ENCODE data around the gene ESPNL. TPM values are rescaled to one million over a fixed set of nuclear protein-coding genes. Genes with fewer than 3 reads are reported as not detected.

ESPNL gene
- total and polyA plus RNA-seq, 2 of the 4 experiments (the other 2 are of a cell fraction): 2.0 TPM

DNA sequence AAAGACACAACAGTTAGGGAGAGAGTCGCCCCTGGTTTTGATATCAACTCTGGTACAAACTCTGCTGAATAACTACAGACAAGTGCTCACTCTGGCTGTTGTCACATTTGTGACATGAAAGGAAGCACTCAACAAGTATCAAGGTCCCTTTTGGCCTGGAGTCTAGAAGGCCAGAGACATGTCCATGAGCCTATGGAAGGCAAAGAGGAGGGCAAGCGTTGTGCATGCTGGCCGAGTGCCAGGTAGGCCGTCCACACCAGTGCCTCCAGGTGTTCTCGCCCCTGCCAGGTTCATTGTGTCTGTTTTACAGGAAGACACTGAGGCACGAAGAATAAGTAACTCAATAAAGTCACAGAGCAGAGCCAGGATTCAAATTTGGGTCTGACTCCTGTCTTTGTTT is 82.2 kb downstream of the ESPNL start:
- ATAC-seq (ENCODE audit: low read depth): no peak
- no peak overlapping the region for H4K91ac ChIP-seq (ENCODE audit: insufficient read depth, low read depth, low read length)
- H2BK120ac ChIP-seq (ENCODE audit: low read depth, low read length): no peak overlapping the region
- no peak overlapping the region for H3K18ac ChIP-seq (ENCODE audit: low read depth, low read length)
- H4K20me1 ChIP-seq (ENCODE audit: insufficient read depth, low read length): peaks cover 16% of the 10 kb centered on the region; the same call in 1 of the 2 replicates
- no peaks in the 10 kb centered on the region for H3K9me3 ChIP-seq (ENCODE audit: control insufficient read depth, insufficient read depth, low read length)
- H2BK20ac ChIP-seq (ENCODE audit: low read depth, low read length): no peak overlapping the region
- ChIA-PET CTCF (no interaction called here), POLR2A (ENCODE audit: unreplicated experiment) (no interaction called here)
- H3K4me1 ChIP-seq (ENCODE audit: control insufficient read depth, insufficient read depth, low read length): peaks cover 10% of the 10 kb centered on the region
- H4K5ac ChIP-seq (ENCODE audit: low read depth, low read length): no peak overlapping the region
- no peak overlapping the region for H3K56ac ChIP-seq (ENCODE audit: extremely low read depth, insufficient read depth, low read length)
- peaks cover 7% of the 10 kb centered on the region for H3K9me1 ChIP-seq (ENCODE audit: insufficient read depth, low read length)
- peak overlapping the region; percentile 17; the same call in 1 of the 2 replicates for H3K4ac ChIP-seq (ENCODE audit: low read depth, low read length)
- H2BK15ac ChIP-seq (ENCODE audit: low read depth, low read length): no peak overlapping the region
- H2AFZ ChIP-seq (replicated peaks; ENCODE audit: low read length, poor library complexity): no peak overlapping the region
- intact Hi-C loops (cut with micrococcal nuclease): no loop called here
- no peak overlapping the region for H3K9ac ChIP-seq (ENCODE audit: low read depth, low read length)
- H3K79me1 ChIP-seq (ENCODE audit: low read depth in 1 of 2, low read length in 2 of 2): peaks cover 36 to 63% of the 10 kb centered on the region in 2 experiments
- H2AK9ac ChIP-seq (replicated peaks; ENCODE audit: low read depth, low read length, poor library complexity): no peak overlapping the region
- no TSS peak for BruUV-seq (replicated peaks)
- in situ Hi-C loops (cut with MboI; ENCODE audit: low sequenced_read_pairs): no loop called here
- H3K4me3 ChIP-seq (ENCODE audit: insufficient read depth, low read depth, low read length): no peak overlapping the region
- H3K23ac ChIP-seq (ENCODE audit: low read depth, low read length): no peak overlapping the region
- peak overlapping the region; percentile 31; the same call in 1 of the 2 replicates for H3K27ac ChIP-seq (ENCODE audit: insufficient read depth, low read length)
- H2AK5ac ChIP-seq (ENCODE audit: low read depth, low read length): peak overlapping the region; percentile 30; the same call in 1 of the 2 replicates
- WGBS, 2 experiments (ENCODE audit: extremely low coverage in 2 of 2, insufficient read length in 1 of 2): 89% methylated on average over 5 of the region's 6 CpGs; no CpG with 5 or more reads in 1 of the 2 experiments
- H2BK5ac ChIP-seq (ENCODE audit: low read depth, low read length, poor library complexity, severe bottlenecking): no peak overlapping the region
- DNase-seq: no peak
- no peak overlapping the region for H3K14ac ChIP-seq (replicated peaks; ENCODE audit: low read depth, low read length)
- no peaks in the 10 kb centered on the region for H3K27me3 ChIP-seq (ENCODE audit: control insufficient read depth, insufficient read depth, low read length)
- dilution Hi-C loops (cut with HindIII; ENCODE audit: low sequenced_read_pairs, unreplicated experiment): no loop called here
- H3K4me2 ChIP-seq (ENCODE audit: low read depth, low read length): no peak overlapping the region
- no peak overlapping the region for H4K8ac ChIP-seq (ENCODE audit: low read depth in 2 of 2, low read length in 2 of 2)
- TF ChIP-seq RFX5 (IDR thresholded peaks at IDR 0.05; ENCODE audit: low read depth, low read length) (no peak), CEBPB (IDR thresholded peaks at IDR 0.05; ENCODE audit: low read depth, low read length) (no peak), RAD21 (IDR thresholded peaks at IDR 0.05; ENCODE audit: low read length) (no peak), POLR2A (IDR thresholded peaks at IDR 0.05; ENCODE audit: low read depth, low read length) (no peak), ELK1 (IDR thresholded peaks at IDR 0.05; ENCODE audit: borderline replicate concordance, low read depth, low read length) (no peak), CTCF (conservative IDR thresholded peaks at IDR 0.05; ENCODE audit: low read depth, low read length) (no peak), SMC3 (IDR thresholded peaks at IDR 0.05; ENCODE audit: low read depth, low read length) (no peak), FOS (IDR thresholded peaks at IDR 0.05; ENCODE audit: low read depth, low read length) (no peak), NFE2L2 (IDR thresholded peaks at IDR 0.05; ENCODE audit: low read depth, low read length) (no peak), USF2 (IDR thresholded peaks at IDR 0.05; ENCODE audit: low read depth, low read length) (no peak), RCOR1 (IDR thresholded peaks at IDR 0.05; ENCODE audit: insufficient replicate concordance, low read length) (no peak), MXI1 (IDR thresholded peaks at IDR 0.05; ENCODE audit: borderline replicate concordance, low read depth, low read length) (no peak), MAFK (IDR thresholded peaks at IDR 0.05; ENCODE audit: low read depth, low read length) (no peak), MAZ (IDR thresholded peaks at IDR 0.05; ENCODE audit: borderline replicate concordance, low read depth, low read length) (no peak), CHD1 (IDR thresholded peaks at IDR 0.05; ENCODE audit: low read depth, low read length) (no peak)
- peaks cover 65% of the 10 kb centered on the region for H3K36me3 ChIP-seq (ENCODE audit: control insufficient read depth, insufficient read depth, low read length)

Data from IMR-90 (cell line).